RPMI7951 (cell line): ENCODE results near the gene RNF135. TPM values are rescaled to one million over a fixed set of nuclear protein-coding genes. Genes with fewer than 3 reads are reported as not detected.
A peak's percentile ranks its signal among the peaks of the same experiment; 100 is the strongest.
"Not testable (repeated sequence)": the region's sequence is repeated elsewhere in the genome, so short reads cannot be mapped to it uniquely, and the experiment has no call there.

Source experiments
- DNase-seq: peaks from one replicate; pipeline ENCODE4 v3.0.0-alpha.2; 2012; ENCODE audit warnings: low read depth
- total RNA-seq: library from RNA; depleted of rRNA; stranded (reverse); fragments of >200 nt; shearing (Covaris generic); gene quantifications from 2 replicates; pipeline ENCODE4 v1.2.3, GENCODE V29; 2014

RNF135 gene
- total RNA-seq, 1 experiment from 2014 or later = 8.4 TPM

DNA sequence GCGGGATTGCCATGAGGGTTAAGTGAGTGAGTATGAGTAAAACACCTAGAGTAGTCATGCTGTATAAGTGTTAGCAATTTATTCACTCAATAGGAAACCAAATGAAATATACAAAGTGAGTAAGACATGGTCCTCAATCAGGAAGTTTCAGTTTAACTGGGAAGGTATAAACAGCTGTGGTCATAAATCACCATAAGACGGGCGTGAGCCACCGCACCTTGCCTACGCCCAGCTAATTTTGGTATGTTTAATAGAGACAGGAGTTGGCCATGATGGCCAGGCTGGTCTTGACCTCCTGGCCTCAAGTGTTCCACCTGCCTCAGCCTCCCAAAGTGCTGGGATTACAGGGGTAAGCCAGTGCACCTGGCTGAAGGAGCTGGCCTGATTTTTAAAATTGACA lies 27.0 kb downstream of the RNF135 start:
- DNase-seq = no peak

DNA sequence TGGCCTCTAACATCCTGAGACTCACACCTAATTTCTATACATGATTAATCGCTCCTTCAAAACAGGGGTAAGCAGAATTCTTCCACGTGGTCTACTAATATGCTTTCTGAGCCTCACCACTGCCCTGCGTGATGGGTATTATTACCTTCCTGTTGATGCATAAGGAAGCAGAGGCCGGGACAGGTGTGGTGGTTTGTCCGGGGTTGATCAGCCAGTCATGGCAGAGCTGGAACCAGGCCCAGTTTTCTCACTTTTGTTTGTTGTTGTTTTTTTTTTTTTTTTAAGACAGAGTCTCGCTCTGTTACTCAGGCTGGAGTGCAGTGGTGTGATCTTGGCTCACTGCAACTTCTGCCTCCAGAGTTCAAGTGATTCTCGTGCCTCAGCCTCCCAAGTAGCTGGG lies 31.2 kb downstream of the RNF135 start:
- DNase-seq = no peak

DNA sequence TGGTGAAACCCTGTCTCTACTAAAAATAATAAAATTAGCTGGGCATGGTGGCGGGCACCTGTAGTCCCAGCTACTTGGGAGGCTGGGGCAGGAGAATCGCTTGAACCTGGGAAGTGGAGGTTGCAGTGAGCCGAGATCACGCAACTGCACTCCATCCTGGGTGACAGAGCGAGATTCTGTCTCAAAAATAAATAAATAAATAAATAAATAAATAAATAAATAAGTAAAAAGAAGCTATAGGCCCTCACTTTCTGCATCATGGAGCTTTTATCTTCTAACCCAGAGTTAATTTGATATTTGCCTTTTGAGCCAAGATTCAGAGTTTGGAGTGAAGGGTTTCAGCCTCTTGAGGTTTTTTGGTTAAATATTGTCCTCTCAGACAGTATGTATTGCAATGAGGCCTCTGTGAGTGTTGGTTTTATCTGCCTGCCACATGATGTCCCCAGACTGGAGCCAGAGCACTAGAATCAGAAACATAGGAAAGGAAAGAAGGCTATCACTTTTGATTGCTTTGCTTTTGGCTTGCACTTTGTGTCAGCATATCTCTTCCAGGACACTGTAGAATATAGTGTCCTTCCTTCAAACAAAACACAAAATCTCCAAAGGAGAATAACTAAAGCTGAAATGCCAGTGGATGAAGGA lies 32.5 kb downstream of the RNF135 start:
- DNase-seq = no peak

GRCh38 chr17:31004160-31004559 lies 33.3 kb downstream of the RNF135 start:
- DNase-seq = no peak

DNA sequence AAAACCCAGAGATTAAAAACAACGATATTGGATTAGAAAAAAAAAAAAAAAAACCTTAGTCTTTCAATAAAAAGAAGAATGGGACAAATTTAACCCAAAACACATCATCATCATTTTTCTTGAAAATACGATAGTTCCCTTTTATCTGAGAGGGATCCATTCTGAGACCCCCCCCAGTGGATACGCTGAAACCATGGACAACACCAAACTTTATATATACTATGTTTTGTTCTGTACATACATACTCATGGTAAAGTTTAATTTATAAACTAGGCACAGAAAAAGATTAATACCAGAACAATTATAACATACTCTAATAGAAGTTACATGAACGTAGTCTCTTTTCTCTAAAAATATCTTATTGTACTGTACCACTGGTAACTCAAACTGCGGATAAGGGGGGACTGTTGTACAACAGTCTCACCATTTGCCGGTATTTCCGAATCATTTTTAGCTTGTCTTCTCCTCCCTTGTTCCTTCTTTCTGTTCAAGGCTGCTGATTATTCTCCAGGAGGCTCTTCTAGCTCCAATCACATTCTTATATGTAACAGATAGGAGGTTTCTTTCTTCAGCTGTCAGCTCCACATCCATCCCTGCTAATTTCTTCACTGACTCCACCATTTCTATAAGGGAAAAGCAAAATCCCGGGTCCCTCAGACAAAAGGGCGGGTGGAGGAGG lies 37.0 kb downstream of the RNF135 start:
- DNase-seq = no peak

DNA sequence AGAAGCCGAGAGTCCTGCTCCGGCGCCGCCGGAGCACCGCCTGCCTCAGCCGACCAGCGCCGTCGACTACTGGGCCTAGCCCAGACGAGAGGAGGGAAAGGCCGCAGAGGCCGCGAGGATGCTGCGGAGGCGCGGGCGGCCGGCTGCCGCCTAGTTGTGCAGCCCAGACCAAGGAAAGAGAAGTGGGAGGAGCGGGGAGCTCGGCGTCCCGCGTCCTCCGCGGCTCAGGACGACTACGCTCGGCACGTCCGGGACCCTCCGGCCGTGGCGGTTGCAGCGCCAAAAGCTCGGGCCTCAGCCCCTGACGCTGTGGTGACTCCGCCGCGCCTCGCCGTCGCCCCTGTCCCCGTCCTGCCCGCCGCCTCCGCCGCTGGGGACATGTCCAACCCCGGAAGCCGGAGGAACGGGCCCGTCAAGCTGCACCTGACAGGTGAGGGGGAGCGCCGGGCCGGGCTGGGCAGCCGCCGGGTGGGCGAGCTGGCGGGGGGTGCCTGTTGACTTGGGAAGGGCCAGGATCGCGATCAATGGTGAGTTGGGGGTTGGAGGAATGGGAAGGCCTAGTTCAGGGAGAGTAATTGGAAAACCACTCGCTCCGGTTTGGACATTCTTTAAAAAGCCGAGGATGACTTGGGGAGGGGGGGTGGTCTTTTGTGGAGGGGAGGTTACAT lies 37.7 kb downstream of the RNF135 start:
- peak; percentile 66 for DNase-seq

GRCh38 chr17:31009042-31009702 lies 38.3 kb downstream of the RNF135 start:
- not testable (repeated sequence) for DNase-seq

GRCh38 chr17:31010014-31010413 lies 39.2 kb downstream of the RNF135 start:
- DNase-seq = not testable (repeated sequence)

DNA sequence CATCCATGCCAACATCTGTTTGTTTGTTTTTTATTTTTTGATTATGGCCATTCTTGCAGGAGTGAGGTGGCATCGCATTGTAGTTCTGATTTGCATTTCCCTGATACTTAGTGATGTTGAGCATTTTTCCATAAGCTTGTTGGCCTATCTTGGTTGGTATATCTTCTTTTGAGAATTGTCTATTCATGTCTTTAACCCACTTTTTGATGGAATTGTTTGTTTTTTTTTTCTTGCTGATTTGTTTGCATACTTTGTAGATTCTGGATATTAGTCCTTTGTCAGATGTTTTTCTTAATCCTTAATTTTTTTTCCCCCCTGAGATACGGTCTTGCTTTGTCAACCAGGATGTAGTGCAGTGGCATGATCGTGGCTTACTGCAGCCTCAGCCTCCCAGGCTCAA lies 43.0 kb downstream of the RNF135 start:
- no peak for DNase-seq

DNA sequence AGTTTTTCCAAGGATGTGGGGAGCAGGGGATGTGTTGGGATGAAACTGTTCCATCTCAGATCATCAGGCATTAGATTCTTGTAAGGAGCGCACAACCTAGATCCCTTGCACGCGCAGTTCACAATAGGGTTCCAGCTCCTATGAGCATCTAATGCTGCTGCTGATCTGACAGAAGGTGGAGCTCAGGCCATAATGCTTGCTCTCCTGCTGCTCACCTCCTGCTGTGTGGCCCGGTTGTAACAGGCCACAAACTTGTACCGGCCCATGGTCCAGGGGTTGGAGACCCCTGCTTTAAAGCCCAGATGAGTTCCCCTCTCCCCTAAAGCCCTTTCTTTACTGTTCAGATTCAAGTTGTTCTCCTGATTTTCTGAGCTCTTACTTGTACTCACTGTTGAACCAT lies 44.8 kb downstream of the RNF135 start:
- no peak for DNase-seq

- no peak for DNase-seq
These were observed 48.2 kb downstream of the RNF135 start for GRCh38 chr17:31019004-31019403.

DNA sequence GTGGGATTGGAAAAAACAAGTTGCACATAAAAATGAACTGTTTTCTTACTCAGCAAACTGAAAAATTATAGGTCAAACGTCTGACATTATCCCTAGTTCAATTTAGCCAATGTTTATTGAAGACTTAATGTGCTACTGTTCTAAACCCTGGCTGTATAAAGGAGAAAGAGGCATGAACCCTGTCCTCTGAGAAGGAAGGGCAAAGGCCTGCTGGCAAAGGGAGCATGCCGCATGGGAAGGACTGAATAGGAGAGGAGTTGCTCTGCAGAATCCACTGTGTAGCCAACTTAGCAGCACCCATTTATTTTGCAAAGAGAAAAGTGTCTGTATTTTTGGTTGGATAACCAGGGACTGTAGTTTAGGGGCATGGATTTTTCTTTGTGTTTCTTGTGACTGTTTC lies 52.3 kb downstream of the RNF135 start:
- DNase-seq = not testable (repeated sequence)

- DNase-seq = no peak
These were observed 61.0 kb downstream of the RNF135 start for GRCh38 chr17:31031841-31032240.

DNA sequence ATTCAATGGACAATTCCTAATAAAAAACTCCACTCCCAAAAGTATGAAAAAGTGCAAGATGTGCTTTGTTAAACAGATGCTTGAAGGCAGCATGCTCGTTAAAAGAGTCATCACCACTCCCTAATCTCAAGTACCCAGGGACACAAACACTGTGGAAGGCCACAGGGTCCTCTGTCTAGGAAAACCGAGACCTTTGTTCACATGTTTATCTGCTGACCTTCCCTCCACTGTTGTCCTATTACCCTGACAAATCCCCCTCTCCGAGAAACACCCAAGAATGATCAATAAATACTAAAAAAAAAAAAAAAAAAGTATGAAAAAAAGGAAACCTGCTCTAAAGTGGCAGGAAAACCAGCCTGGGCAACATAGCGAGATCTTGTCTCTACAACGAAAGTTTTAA lies 64.8 kb downstream of the RNF135 start:
- DNase-seq = not testable (repeated sequence)

- not testable (repeated sequence) for DNase-seq
These were observed 70.0 kb downstream of the RNF135 start for GRCh38 chr17:31040837-31041236.

GRCh38 chr17:31042378-31042777 lies 71.5 kb downstream of the RNF135 start:
- not testable (repeated sequence) for DNase-seq

- not testable (repeated sequence) for DNase-seq
These were observed 76.1 kb downstream of the RNF135 start for GRCh38 chr17:31046856-31047425.

GRCh38 chr17:31048142-31048541 lies 77.3 kb downstream of the RNF135 start:
- no peak for DNase-seq

- DNase-seq = no peak
These were observed 77.9 kb downstream of the RNF135 start for GRCh38 chr17:31048780-31049179.
